GM12874 (cell line): ENCODE results near the gene C20orf144.

Experiments
- TF ChIP-seq, protein P1 (sequence below): IDR thresholded peaks from 2 replicates; pipeline ENCODE4 v1.5.1; 2011; ENCODE audit warnings: low read depth, mild to moderate bottlenecking, control low read depth, low read length, moderate library complexity; ENCODE audit not compliant: insufficient read depth

C20orf144 gene

DNA sequence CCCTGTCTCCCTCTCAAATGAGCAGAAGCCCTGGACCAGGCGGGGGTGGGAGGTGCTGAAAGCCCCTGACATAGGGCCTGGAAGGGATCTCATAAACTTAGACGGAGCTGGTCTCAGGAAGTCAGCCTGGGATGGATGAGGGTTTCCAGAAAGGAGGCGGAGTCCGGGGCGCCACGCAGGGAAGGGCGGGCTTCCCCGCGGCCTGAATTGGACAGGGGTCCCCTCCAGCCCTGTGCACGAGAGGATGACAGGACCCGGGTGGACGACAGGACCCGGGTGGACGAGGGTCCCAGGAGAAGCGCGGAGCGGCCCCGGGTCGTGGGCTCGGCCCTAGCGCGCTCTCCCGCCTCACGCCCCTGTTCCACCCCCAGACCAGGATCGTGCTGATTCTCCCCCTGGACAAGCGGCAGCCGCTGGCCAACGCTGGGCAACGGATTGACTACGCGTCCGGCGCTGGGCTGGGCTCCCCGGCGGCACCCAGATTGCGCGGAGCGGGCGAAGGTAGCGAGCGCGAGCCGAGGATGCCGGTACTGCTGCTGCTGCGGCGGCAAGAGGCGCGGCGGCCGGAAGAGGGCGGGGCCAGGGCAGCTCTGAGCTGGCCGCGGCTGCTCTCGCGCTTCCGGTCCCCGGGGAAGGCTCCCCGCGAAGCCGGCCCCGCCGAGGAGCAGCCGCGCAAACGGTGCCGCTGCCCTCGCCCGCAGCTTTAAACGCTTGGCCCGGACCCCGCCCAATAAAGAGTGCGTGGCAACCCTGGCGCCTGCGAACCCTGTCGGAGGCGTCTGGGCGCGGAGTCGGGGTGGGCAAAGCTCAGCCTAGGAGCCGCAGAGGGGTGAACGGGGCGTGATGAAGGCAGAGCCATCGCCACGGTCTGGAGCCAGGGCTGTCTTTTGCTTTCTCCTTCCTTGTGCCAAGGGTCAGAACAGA is 1.3 kb downstream of the C20orf144 start:
- TF ChIP-seq, protein P1, sequence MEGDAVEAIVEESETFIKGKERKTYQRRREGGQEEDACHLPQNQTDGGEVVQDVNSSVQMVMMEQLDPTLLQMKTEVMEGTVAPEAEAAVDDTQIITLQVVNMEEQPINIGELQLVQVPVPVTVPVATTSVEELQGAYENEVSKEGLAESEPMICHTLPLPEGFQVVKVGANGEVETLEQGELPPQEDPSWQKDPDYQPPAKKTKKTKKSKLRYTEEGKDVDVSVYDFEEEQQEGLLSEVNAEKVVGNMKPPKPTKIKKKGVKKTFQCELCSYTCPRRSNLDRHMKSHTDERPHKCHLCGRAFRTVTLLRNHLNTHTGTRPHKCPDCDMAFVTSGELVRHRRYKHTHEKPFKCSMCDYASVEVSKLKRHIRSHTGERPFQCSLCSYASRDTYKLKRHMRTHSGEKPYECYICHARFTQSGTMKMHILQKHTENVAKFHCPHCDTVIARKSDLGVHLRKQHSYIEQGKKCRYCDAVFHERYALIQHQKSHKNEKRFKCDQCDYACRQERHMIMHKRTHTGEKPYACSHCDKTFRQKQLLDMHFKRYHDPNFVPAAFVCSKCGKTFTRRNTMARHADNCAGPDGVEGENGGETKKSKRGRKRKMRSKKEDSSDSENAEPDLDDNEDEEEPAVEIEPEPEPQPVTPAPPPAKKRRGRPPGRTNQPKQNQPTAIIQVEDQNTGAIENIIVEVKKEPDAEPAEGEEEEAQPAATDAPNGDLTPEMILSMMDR: no peak

- TF ChIP-seq, protein P1: no peak
Observed at GRCh38 chr20:33664085-33664761, 2.1 kb downstream of the C20orf144 start.

- TF ChIP-seq, protein P1: no peak
Observed at GRCh38 chr20:33664762-33665144, 2.6 kb downstream of the C20orf144 start.

DNA sequence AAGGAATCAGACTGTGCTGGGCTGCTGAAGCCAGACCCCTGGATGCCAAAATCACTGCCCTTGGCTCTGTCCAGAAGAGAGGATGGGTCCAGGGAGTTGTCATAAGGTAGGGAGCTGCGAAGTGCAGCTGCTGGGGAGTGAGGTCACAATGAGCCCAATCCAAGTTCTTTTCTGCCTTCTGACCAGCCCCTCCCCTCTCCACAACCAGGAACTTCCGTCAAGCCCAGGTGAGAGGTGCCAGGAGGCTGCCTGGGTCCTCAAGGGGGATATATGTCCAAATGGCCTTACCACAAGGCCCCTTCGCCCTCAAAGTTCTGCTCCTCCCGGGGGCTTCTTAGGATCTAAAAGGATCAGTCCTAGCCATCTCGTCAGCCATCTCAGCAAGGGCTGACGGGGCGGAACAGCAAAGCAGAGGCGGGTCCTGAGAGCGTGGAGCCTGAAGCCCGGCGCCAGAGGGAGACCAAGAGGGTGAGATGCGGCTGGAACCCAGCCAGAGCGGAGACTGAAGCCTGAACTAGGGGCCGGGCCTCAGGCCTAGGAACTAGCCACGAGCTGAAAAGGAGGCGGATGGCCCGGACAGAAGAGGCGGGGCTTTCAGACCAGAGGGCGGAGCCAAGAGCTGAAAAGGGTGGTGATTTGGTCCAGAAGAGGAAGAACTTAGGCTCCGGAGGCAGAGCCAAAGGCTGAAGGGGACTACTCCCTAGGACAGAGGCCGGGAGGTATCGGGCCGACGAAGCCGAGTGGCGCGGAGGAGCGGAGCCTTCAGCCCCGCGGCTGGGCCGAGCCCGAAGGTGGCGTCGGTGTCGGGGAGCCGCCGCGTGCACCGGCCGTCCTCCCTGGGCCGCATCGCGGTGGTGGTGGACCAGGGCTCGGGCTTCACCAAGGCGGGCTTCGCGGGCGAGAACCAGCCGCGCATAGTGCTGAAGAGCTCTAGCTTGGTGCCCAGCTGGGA is 4.4 kb downstream of the C20orf144 start, which contains the start of gene ACTL10:
ACTL10 (plus strand) TSS at position 651 of the 952 bp plus-strand sequence. CDS start 555 bp downstream, outside the sequence.
- TF ChIP-seq, protein P1: peak; percentile 11; the same call in 1 of the 2 replicates

DNA sequence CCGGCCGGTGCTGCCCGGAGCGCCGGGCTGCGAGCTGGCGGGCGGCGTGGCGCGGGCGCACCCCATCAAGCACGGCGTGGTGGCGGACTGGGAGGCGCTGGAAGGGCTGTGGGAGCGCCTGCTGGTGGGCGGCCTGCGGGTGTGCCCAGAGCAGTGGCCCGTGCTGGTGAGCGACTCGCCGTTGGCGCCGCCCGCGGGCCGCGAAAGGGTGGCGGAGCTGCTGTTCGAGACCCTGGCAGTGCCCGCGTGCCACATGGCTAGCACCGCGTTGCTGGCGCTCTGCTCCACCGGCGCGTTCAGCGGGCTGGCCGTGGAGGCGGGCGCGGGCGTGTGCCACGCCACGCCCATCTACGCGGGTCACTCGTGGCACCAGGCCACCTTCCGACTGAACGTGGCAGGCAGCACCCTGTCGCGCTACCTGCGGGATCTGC is 5.1 kb downstream of the C20orf144 start:
- TF ChIP-seq, protein P1: peak; percentile 9; the same call in 1 of the 2 replicates

- TF ChIP-seq, protein P1: peak; percentile 93
Observed at GRCh38 chr20:33667676-33668465, 5.7 kb downstream of the C20orf144 start.
